A549 (cell line): Measurements from ENCODE around the gene ALDH1A2.

ENCODE experiments used
- EP300 ChIP-seq, 2 experiments: fragments of >200 bp; sonication (Bioruptor Twin); formaldehyde crosslinking; IDR thresholded peaks; 2 replicates in 1 of 2; 3 replicates in 1 of 2; pipeline ENCODE4 v1.6.1; 2016 to 2017
- FOSL2 ChIP-seq, 2 experiments: fragments of 450-650 bp in 1 of 2; fragments of >200 bp in 1 of 2; sonication (Bioruptor Twin) in 1 of 2; formaldehyde crosslinking; IDR thresholded peaks; 2 replicates each; pipeline versions ENCODE4 v1.5.0 to v1.6.1; 2016 to 2020; ENCODE audit warnings: mild to moderate bottlenecking in 1 of 2, moderate library complexity in 1 of 2
- HDAC2 ChIP-seq: fragments of 200-600 bp; sonication (generic); IDR thresholded peaks from 2 replicates; pipeline ENCODE4 v1.6.1; 2016
- JUN ChIP-seq, 2 experiments: fragments of >200 bp; sonication (Bioruptor Twin); formaldehyde crosslinking; IDR thresholded peaks; 2 replicates in 1 of 2; 3 replicates in 1 of 2; pipeline ENCODE4 v1.6.1; 2016 to 2017
- TF ChIP-seq, protein P1 (sequence below): fragments of >200 bp; sonication (Bioruptor Twin); formaldehyde crosslinking; IDR thresholded peaks from 3 replicates; pipeline ENCODE4 v1.5.1; 2016

DNA sequence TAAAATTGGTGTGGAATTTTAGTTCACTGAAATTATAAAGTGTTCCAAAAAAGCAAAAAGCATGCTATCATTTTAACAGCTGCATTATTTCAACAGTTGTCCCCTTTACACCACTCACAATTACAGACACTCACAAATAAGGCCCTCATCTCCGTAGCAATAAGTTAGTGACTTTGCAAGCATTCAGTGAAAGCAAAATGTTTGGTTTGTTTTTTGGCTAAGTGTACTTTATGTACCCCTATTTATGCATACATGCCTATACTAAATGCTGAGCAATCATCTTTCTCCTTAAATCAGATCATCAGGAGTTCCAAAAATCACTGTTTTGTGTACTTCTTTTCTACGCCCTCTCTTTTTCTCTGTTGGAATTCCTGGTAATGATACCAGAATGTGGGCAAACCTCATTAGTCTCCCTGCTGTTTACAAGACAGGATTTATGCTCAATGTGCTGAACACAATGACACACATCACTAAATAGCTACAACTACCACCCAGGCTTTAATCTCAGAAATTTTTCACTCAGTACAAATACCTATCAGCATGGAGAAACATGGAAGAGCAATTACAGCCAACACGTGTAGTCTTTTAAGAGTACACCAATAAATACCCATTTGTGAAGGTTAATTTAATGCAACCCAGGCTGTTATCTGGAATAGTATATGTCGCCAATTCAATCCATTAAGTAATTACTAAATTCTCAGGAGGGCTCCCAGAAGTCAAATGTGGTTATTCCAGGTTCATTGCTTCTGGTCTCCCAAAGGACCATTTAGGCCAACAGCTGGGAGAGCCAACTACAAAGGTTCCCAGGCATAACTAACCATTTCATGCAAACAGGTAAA, 12.0 kb downstream of the ALDH1A2 start:
- TF ChIP-seq, protein P1, sequence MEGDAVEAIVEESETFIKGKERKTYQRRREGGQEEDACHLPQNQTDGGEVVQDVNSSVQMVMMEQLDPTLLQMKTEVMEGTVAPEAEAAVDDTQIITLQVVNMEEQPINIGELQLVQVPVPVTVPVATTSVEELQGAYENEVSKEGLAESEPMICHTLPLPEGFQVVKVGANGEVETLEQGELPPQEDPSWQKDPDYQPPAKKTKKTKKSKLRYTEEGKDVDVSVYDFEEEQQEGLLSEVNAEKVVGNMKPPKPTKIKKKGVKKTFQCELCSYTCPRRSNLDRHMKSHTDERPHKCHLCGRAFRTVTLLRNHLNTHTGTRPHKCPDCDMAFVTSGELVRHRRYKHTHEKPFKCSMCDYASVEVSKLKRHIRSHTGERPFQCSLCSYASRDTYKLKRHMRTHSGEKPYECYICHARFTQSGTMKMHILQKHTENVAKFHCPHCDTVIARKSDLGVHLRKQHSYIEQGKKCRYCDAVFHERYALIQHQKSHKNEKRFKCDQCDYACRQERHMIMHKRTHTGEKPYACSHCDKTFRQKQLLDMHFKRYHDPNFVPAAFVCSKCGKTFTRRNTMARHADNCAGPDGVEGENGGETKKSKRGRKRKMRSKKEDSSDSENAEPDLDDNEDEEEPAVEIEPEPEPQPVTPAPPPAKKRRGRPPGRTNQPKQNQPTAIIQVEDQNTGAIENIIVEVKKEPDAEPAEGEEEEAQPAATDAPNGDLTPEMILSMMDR, result no peak
- TF ChIP-seq JUN (IDR thresholded peaks at IDR 0.05) (no peak), HDAC2 (no peak), FOSL2 (IDR thresholded peaks at IDR 0.05) (no peak), FOSL2 (CRISPR knock-in tag; IDR thresholded peaks at IDR 0.05) (no peak), EP300 (IDR thresholded peaks at IDR 0.05) (no peak)
